ENCODE measurements around the gene KLHL2.
"Not testable (repeated sequence)": the region's sequence is repeated elsewhere in the genome, so short reads cannot be mapped to it uniquely, and the experiment has no call there.

KLHL2 gene

GRCh38 chr4:165236852-165237251 lies 29.5 kb downstream of the KLHL2 start:
- DNase-seq: not testable (repeated sequence)

- not testable (repeated sequence) for DNase-seq
Measured at GRCh38 chr4:165238041-165238640, 30.8 kb downstream of the KLHL2 start.

- DNase-seq: not testable (repeated sequence)
Measured at GRCh38 chr4:165240761-165241160, 33.4 kb downstream of the KLHL2 start.

DNA sequence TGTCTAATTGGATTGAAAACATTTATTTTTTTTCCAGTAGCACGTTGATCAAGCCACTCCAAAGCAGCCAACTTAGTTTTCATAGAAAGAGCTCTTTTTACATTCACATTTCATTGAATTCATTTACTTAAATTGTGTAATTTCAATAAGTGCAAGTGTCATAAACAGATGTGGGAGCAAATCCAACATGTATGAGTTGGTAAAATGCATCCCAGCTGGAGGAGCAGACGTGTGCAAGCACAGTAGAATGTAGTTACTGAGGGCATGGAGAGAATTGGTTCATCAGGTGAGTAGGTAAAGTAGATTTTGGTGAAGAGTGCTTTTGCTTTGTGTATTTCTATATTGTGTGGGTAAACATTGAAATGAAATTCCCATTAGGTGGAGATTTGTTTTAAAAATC lies 36.8 kb downstream of the KLHL2 start:
- DNase-seq: not testable (repeated sequence)

GRCh38 chr4:165244587-165245186 lies 37.3 kb downstream of the KLHL2 start:
- not testable (repeated sequence) for DNase-seq

GRCh38 chr4:165248102-165248501 lies 40.7 kb downstream of the KLHL2 start:
- peak; percentile 18 for DNase-seq

- DNase-seq: peak; percentile 36
Measured at GRCh38 chr4:165248904-165249303, 41.5 kb downstream of the KLHL2 start.

DNA sequence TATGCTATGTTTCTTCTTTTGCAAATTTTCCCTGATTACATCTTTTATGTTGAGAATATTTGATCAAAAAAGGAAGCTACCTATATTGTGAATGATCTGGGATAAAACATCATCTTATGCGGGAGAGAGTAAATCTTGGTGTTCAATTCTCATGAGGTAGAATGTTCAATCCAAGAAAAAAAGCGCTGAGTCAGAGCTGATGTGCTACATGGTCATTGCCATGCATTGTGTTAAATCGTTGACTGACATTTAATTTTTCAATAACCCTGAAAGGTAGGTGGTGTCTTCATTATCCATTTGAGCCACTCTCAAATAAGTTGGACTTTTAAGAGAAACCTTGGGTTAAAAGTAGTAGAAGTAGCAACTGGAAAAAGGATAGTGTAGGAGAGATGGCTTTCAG lies 47.4 kb downstream of the KLHL2 start:
- not testable (repeated sequence) for DNase-seq

DNA sequence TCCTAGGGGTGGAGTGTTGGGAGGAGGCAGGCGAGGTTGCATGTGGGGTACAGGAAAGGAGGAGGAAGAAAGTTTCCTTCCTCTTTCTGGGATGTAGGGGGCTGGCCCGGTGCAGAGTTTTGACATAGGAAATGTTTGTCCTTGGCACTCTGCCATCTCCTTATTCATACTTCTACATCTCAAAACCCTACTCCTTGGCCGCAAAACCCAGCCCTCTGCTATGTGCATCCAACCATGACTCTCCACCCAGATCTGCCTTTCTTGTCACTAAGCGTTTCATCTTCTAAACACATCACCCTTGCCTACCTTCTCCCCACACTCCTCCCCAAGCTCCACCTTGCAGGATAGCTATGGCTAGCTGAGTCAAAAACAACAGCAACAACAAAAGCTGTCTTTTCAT lies 48.1 kb downstream of the KLHL2 start:
- peak; percentile 50 for DNase-seq

DNA sequence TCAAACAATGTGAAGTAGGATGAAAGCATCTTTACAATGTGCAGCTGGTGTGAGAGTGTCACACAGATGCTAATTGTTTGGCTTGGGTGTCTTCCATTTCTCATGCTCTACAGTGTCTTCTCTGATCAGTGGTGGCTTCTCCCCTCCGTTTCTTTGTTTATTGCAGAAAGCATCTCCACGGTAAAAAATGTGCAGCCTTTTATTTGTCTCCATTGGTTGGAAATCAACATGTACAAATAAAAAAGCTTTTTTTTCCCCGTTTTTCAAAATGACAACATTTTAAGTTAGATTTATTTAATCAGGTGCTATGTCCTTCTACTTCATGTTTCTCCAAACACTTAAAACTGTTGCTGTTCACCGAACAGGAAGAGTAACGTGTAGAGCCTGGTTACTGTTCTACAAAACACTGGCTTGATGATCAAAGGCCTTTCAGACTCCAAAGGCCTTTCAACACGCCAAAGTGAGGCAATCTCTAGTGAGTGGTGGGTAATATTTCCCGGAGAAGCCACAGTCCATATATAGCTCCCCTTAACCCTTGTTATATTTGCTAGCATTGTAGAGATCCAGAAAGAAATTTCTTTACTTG lies 48.8 kb downstream of the KLHL2 start:
- not testable (repeated sequence) for DNase-seq

GRCh38 chr4:165259776-165260175 lies 52.4 kb downstream of the KLHL2 start:
- DNase-seq: peak; percentile 6

DNA sequence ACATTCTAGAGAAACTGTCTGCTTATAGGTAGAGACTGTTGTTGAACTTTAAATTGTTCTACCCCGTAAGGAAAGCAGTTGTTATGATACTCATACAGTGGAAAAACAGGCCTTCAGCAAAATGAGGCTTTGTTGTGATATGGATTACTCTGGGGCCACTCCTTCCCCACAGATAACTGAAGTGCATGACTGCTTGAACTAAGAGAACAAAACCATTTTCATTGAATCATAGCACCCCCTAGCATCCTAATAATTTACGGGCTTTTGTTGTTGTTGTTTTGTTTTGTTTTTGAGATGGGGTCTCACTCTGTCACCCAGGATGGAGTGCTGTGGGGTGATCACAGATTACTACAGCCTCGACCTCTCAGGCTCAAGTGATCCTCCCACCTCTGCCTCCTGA lies 54.9 kb downstream of the KLHL2 start:
- DNase-seq: not testable (repeated sequence)

DNA sequence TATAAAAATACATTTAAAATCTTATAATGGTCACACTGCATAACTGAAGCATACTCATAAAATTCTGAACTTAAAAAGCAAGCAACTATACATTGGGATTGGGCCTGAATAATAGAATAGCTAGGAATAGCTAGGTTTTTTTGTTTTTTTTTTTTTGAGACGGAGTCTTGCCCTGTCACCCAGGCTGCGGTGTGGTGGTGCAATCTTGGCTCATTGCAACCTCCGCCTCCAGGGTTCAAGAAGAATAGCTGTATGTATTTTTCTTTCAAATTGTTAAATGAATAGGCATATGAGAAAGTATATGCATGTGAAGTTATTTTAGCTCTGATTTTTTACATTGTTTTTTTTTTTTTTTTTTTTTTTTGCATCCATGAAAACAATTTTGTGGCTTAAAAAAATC lies 56.1 kb downstream of the KLHL2 start:
- DNase-seq: not testable (repeated sequence)

GRCh38 chr4:165269931-165270330 lies 62.6 kb downstream of the KLHL2 start:
- not testable (repeated sequence) for DNase-seq

- not testable (repeated sequence) for DNase-seq
Measured at GRCh38 chr4:165273443-165273842, 66.1 kb downstream of the KLHL2 start.

GRCh38 chr4:165275357-165275756 lies 68.0 kb downstream of the KLHL2 start:
- not testable (repeated sequence) for DNase-seq

GRCh38 chr4:165279531-165279930 lies 72.2 kb downstream of the KLHL2 start:
- DNase-seq: not testable (repeated sequence)

DNA sequence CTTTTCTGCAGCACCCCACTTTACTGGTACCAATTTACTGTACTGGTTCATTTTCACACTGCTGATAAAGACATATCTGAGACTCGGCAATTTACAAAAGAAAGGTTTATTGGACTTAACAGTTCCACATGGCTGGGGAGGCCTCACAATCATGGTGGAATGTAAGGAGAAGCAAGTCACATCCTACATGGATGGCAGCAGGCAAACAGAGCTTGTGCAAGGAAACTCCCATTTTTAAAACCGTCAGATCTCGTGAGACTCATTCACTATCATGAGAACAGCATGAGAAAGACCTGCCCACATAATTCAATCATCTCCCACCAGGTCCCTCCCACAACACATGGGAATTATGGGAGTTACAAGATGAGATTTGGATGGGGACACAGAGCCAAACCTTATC lies 77.3 kb downstream of the KLHL2 start:
- DNase-seq: not testable (repeated sequence)

DNA sequence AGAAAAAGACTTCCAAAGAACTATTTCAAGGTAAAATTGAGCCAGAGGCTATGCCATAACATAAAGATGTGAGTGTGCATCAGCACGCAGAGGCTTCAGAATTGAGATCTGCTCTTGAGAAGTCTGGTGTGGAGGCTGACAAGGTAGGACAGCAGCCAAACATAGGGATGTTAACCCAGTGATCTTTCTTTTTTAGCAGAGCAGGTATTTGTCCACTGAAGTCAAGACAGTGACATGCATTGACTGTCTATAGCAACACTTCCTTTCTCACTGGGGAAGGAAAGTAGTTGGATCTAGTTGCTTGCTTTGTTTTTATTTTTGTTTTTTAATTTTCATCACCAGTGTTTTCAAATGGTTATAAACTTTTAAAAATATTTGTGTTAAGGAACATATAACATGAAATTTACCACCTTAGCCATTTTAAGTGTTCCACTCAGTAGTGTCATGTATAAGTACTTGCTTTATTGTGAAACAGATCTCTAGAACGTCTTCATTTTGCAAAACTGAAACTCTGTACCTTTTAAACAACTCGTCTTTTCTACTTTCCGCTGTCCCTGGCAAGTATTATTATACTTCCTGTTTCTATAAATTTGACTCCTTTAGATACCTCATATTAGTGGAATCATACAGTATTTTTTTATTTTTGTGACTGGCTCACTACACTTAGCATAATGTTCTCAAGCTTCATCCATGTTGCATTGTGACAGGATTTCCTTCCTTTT lies 79.4 kb downstream of the KLHL2 start:
- DNase-seq: not testable (repeated sequence)

DNA sequence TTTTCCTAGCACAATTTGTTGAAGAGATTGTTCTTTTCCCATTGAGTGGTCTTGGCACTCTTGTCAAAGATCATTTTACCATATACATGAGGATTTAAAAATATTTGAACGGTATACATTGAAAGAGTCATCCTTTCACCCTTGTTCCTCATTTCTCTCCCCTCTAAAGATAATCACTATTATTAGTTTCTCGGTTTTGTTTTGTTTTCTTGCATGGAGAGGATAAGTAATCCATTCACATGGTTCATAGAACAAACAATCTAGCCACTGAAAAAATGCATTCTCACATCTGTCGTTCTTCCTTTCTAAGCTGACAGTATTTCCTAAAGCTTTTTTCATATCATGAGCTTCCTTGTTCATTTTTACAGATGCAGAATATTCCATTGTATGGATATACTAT lies 80.9 kb downstream of the KLHL2 start:
- DNase-seq: no peak

DNA sequence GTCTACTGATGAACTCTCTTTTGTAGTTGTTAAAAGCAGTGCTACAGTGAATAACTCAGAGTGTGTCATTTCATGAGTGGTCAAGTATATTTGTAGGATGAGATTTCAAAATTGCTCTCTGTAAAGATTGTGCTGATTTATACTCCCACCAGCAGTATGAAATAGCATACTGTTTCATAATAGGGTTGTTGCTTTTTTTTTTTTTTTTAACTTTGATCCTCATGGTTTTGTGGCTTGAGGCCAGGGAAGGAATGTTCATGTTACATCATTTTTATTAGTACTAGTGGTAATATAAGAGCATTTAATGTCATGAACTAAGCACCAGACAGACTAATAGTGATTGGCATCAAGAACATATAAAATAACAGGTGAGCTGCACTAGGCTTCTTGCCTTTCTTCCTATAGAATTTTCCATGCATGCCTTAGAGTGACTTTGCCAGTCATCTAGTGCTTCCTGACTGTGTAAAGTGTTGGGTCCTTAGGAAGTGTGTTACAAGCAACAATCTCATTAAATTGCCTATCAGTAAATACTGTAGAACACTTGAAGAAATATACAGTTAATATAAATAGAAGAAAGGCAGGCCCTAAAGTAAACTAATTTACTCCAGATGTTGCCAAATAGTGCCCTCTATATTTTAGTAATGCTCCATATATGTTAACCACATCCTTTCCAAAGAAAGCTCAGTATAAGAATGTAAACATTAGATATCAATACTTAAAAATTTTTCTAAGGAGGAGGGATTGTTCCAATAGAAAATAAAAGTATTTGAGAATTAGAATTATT lies 81.5 kb downstream of the KLHL2 start:
- no peak for DNase-seq

DNA sequence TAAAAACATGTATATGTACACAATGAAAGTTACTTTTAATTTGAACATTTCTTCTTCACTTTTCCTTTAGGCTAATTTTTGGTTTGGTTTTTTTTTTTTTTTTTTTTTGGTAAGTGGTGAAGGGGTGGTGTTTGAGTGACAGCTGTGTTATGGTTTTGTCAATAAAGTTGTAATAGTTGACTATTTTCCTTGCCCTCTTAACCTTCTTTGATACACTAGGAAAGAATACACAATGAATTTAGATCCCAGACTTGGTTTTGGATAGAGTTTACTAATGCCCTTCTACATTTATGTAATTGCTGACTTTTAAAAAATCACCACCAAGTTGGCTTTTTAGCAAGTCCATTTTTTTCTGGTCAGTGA lies 82.0 kb downstream of the KLHL2 start:
- DNase-seq: no peak

DNA sequence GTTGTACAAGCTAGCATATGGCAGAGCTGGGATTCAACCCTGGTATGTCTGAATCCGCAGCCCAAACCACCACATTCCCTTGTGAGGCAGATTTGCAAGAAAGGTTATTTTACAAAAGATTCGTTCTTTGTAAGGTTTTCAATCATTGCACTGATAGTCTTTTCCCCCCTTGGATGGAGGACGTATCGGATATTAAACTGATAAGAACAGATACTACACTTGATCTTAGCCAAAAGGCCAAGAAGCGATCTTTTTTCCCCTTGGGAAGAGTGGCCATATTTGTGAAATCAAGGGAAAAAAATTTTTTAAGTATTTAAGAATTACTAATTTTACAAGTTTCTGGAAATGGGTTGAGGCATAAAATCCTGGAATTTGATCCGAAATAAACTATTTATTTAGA lies 85.7 kb downstream of the KLHL2 start:
- DNase-seq: no peak
